Adrenal gland (tissue), 5 donors: ENCODE results near the gene AQP12B.

Source experiments
- POLR2A ChIP-seq, 2 donors: fragments of 450-650 bp; IDR thresholded peaks; one replicate each; pipeline ENCODE4 v1.6.1; 2017; ENCODE audit warnings: antibody characterized with exemption in 2 of 2, mild to moderate bottlenecking in 2 of 2, moderate library complexity in 1 of 2
- TF ChIP-seq, protein P1 (sequence below), 6 experiments: fragments of 450-650 bp in 4 of 6; fragments of 200-600 bp in 2 of 6; sonication (generic) in 1 of 6; IDR thresholded peaks; 1 replicate in 5 of 6; 2 replicates in 1 of 6; pipeline versions ENCODE4 v1.5.1 to v1.8.0; 2016 to 2021; ENCODE audit warnings: antibody characterized with exemption in 6 of 6, mild to moderate bottlenecking in 2 of 6, moderate library complexity in 1 of 6
- donor health status: DM: no; HTN: no; CAD: no.

DNA sequence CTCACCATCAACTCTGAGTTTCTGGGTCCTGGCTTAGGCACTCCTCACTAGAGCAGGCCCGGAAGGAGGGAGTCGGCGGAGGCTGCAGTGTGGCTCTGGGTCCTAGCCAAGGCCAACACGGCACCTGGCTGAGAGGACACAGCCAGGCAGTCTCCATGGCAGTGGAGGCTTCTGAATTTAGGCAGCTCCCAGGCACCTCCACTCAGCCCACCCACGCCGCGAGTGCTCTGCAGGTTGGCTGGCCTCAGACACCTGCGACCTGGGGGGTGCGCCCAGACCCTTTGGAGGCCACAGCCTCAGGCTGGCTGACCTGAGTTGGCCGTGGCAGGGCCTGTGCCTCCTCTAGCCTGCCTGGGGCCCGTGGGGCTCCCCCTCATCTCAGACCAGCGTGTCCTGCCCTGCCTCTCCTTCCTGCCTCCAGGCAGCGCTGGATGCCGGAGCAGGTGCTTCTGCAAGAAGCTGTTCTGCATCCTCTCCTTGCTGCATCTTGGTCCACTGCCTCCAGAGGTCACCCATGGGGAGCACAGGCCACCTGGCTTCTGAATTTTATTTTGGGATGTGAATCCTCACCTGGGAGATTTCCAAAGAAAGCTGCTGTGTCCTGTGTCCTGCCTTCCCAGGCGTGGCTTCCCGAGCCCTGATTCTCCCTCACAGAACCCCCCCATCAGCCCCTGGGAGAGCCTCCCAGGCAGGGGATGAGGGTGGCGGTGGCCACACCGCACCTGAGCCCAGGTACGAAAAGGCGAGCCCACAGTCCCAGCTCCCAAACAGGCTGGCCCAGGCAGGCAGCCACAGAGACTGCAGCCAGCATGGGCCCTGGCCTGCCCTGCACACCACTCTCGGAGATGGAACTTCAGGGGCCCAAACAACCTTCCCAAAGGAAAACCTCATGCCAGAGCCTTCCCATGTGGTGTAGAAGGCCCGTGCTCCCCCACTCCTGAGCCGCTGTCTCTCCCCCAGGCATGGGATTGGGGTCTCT is 32.4 kb upstream of the AQP12B start:
- TF ChIP-seq, protein P1, sequence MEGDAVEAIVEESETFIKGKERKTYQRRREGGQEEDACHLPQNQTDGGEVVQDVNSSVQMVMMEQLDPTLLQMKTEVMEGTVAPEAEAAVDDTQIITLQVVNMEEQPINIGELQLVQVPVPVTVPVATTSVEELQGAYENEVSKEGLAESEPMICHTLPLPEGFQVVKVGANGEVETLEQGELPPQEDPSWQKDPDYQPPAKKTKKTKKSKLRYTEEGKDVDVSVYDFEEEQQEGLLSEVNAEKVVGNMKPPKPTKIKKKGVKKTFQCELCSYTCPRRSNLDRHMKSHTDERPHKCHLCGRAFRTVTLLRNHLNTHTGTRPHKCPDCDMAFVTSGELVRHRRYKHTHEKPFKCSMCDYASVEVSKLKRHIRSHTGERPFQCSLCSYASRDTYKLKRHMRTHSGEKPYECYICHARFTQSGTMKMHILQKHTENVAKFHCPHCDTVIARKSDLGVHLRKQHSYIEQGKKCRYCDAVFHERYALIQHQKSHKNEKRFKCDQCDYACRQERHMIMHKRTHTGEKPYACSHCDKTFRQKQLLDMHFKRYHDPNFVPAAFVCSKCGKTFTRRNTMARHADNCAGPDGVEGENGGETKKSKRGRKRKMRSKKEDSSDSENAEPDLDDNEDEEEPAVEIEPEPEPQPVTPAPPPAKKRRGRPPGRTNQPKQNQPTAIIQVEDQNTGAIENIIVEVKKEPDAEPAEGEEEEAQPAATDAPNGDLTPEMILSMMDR (IDR thresholded peaks at IDR 0.05) = no peak
- no peak for TF ChIP-seq POLR2A (IDR thresholded peaks at IDR 0.05)
